Suprapubic skin (tissue), 4 donors: ENCODE data around the gene SCARB1.

ENCODE experiments used
- POLR2A ChIP-seq, 2 donors: fragments of 450-650 bp; IDR thresholded peaks; one replicate each; pipeline ENCODE4 v1.6.1; 2017; ENCODE audit warnings: antibody characterized with exemption in 2 of 2, mild to moderate bottlenecking in 2 of 2, moderate library complexity in 2 of 2
- POLR2AphosphoS5 ChIP-seq, 3 donors: sonication (generic); formaldehyde crosslinking; IDR thresholded peaks; one replicate each; pipeline ENCODE4 v1.6.1; 2017; ENCODE audit warnings: antibody characterized with exemption in 3 of 3
- TF ChIP-seq, protein P1 (sequence below), 2 donors: fragments of 200-600 bp in 1 of 2; fragments of 450-650 bp in 1 of 2; sonication (generic) in 1 of 2; IDR thresholded peaks; one replicate each; pipeline ENCODE4 v1.5.1; 2016 to 2019; ENCODE audit warnings: antibody characterized with exemption in 2 of 2, mild to moderate bottlenecking in 1 of 2, moderate library complexity in 1 of 2

DNA sequence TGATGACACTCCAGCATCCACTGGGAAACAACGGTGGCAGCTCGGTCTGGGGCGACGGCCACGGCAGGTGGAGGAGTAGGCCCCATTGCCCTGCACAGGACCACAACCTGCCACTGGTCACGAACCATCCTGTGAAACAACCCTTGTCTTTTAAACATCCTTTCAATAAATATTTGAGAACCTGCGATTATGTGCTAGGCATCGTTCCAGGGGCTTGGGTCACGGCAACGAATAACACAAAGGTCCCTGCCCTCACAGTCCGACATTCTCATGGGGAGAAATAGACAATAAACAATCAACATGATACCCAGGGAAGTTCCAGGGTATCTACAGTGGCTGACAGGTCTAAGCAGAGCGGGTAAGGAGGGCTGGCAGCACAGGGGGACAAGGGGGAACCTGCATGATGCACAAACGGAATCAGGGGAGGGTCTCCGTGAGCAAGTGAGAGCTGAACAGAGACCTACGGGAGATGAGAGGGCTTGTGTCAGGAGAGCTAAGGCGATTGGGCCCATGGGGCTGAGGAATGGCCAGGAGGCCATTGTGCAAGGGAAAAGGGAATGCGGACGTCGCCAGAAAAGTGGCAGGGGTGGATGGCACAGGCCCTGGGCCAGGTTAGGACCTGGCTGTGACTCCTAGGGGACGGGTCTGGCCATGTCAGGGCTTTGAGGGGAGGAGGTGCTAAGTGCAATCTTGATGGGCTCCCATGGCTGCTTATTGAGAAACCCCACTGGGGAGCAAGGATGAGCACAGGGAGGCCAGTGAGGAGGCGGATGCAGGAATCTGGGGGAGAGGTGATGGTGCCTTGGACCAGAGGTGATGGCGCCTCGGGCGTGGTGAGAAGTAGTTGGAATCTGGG, 9.7 kb downstream of the SCARB1 start:
- TF ChIP-seq, protein P1, sequence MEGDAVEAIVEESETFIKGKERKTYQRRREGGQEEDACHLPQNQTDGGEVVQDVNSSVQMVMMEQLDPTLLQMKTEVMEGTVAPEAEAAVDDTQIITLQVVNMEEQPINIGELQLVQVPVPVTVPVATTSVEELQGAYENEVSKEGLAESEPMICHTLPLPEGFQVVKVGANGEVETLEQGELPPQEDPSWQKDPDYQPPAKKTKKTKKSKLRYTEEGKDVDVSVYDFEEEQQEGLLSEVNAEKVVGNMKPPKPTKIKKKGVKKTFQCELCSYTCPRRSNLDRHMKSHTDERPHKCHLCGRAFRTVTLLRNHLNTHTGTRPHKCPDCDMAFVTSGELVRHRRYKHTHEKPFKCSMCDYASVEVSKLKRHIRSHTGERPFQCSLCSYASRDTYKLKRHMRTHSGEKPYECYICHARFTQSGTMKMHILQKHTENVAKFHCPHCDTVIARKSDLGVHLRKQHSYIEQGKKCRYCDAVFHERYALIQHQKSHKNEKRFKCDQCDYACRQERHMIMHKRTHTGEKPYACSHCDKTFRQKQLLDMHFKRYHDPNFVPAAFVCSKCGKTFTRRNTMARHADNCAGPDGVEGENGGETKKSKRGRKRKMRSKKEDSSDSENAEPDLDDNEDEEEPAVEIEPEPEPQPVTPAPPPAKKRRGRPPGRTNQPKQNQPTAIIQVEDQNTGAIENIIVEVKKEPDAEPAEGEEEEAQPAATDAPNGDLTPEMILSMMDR (IDR thresholded peaks at IDR 0.05), result no peak
- TF ChIP-seq POLR2AphosphoS5 (IDR thresholded peaks at IDR 0.05), result no peak
- no peak for TF ChIP-seq POLR2A (IDR thresholded peaks at IDR 0.05)
